Gastrocnemius medialis (tissue), 4 donors: ENCODE results near the gene TDRD6. TPM values are rescaled to one million over a fixed set of nuclear protein-coding genes. Genes with fewer than 3 reads are reported as not detected.
"Not testable (repeated sequence)": the region's sequence is repeated elsewhere in the genome, so short reads cannot be mapped to it uniquely, and the experiment has no call there.

ENCODE experiments used
- ATAC-seq, 2 donors: fragments of 150-250 bp; one replicate each; pipeline ENCODE4 v1.9.1; 2016
- DNase-seq, 2 donors: peaks; one replicate each; pipeline ENCODE4 v3.0.0-alpha.2; 2019
- H3K27ac ChIP-seq, 4 donors: fragments of 200-600 bp; sonication (generic); 1 replicate in 1 of 4; 2 replicates in 3 of 4; pipeline ENCODE4 v1.5.1; 2016 to 2018; ENCODE audit warnings: mild to moderate bottlenecking in 2 of 4, moderate library complexity in 1 of 4
- H3K27me3 ChIP-seq, 3 donors: fragments of 200-600 bp; sonication (generic) in 2 of 3; 1 replicate in 1 of 3; 2 replicates in 2 of 3; pipeline versions ENCODE4 v1.5.1 to v1.6.0; 2016 to 2019; ENCODE audit warnings: mild to moderate bottlenecking in 1 of 3, moderate library complexity in 1 of 3
- H3K36me3 ChIP-seq, 2 donors: fragments of 200-600 bp; sonication (generic) in 1 of 2; one replicate each; pipeline ENCODE4 v1.5.1; 2017 to 2018
- H3K4me1 ChIP-seq, 2 donors: fragments of 200-600 bp; sonication (generic) in 1 of 2; one replicate each; pipeline ENCODE4 v1.5.1; 2016 to 2017; ENCODE audit warnings: mild to moderate bottlenecking in 2 of 2
- H3K4me3 ChIP-seq, 4 donors: fragments of 200-600 bp; sonication (generic) in 3 of 4; 1 replicate in 1 of 4; 2 replicates in 3 of 4; pipeline ENCODE4 v1.5.1; 2016 to 2019; ENCODE audit warnings: mild to moderate bottlenecking in 2 of 4
- H3K9me3 ChIP-seq, 3 donors: fragments of 200-600 bp; sonication (generic) in 2 of 3; 1 replicate in 1 of 3; 2 replicates in 2 of 3; pipeline ENCODE4 v1.5.1; 2016 to 2019
- CTCF ChIP-seq, 5 experiments: fragments of 450-650 bp in 3 of 5; fragments of 200-600 bp in 2 of 5; sonication (generic) in 2 of 5; IDR thresholded peaks in 4 of 5; conservative IDR thresholded peaks in 1 of 5; 1 replicate in 4 of 5; 2 replicates in 1 of 5; pipeline ENCODE4 v1.5.1; 2016 to 2019; ENCODE audit warnings: antibody characterized with exemption in 5 of 5, mild to moderate bottlenecking in 3 of 5, moderate library complexity in 3 of 5
- POLR2A ChIP-seq, 2 donors: fragments of 450-650 bp; IDR thresholded peaks; one replicate each; pipeline ENCODE4 v1.6.1; 2017; ENCODE audit warnings: antibody characterized with exemption in 2 of 2, mild to moderate bottlenecking in 2 of 2, moderate library complexity in 2 of 2
- in situ Hi-C, 4 donors: fragments of 200-750 bp; cut with MboI; loops; one replicate each; pipeline versions ENCODE4 v1.15.0 to v1.8.0; 2017; ENCODE audit warnings: low sequenced_read_pairs in 4 of 4
- intact Hi-C: fragments of 100-400 bp; cut with DNase I; formaldehyde crosslinking; loops from one replicate; pipeline ENCODE4 v1.15.1; 2023; ENCODE audit warnings: low total_unique reads
- total RNA-seq, 4 donors: library from RNA; depleted of rRNA; stranded (reverse); fragments of >200 nt; gene quantifications; one replicate each; pipeline versions ENCODE4 v1.1.0 to v1.2.3, GENCODE V29; 2016

TDRD6 gene
- total RNA-seq, 4 donors from 2014 or later: 0.03 to 1.7 (median 0.07) TPM

GRCh38 chr6:46642928-46643751 is 44.5 kb upstream of the TDRD6 start:
- intact Hi-C loops (no loop called here), in situ Hi-C loops (loop anchor here in 2 of 4 donors (25.0 kb wide), 2 partner anchors 431 to 581 kb away; no protein-coding TSS in a partner anchor)
- H3K4me3 ChIP-seq: no peak overlapping the region
- H3K27ac ChIP-seq: no peak overlapping the region
- DNase-seq (no peak), ATAC-seq (no peak)
- TF ChIP-seq CTCF (IDR thresholded peaks at IDR 0.05 in 4 of 5, conservative IDR thresholded peaks at IDR 0.05 in 1 of 5) (no peak), POLR2A (IDR thresholded peaks at IDR 0.05) (no peak)
- H3K4me1 ChIP-seq: no peaks in the 10 kb centered on the region
- H3K36me3 ChIP-seq: no peaks in the 10 kb centered on the region
- no peaks in the 10 kb centered on the region for H3K9me3 ChIP-seq
- H3K27me3 ChIP-seq: no peaks in the 10 kb centered on the region

- no peaks in the 10 kb centered on the region for H3K9me3 ChIP-seq
- ATAC-seq: no peak
- in situ Hi-C loops: loop anchor here in 2 of 4 donors (25.0 kb wide), 2 partner anchors 433 to 583 kb away; no protein-coding TSS in a partner anchor
- no peaks in the 10 kb centered on the region for H3K36me3 ChIP-seq
- H3K27ac ChIP-seq: no peak overlapping the region
- H3K27me3 ChIP-seq: no peaks in the 10 kb centered on the region
- no peak overlapping the region for H3K4me3 ChIP-seq
- intact Hi-C loops: no loop called here
- H3K4me1 ChIP-seq: no peaks in the 10 kb centered on the region
- no peak for DNase-seq
- TF ChIP-seq POLR2A (IDR thresholded peaks at IDR 0.05) (no peak), CTCF (IDR thresholded peaks at IDR 0.05 in 4 of 5, conservative IDR thresholded peaks at IDR 0.05 in 1 of 5) (no peak)
These were observed 42.4 kb upstream of the TDRD6 start for GRCh38 chr6:46645265-46645664.

GRCh38 chr6:46648108-46648507 is 39.6 kb upstream of the TDRD6 start:
- H3K4me3 ChIP-seq, ATAC-seq, H3K27me3 ChIP-seq, DNase-seq, H3K9me3 ChIP-seq, H3K27ac ChIP-seq, intact Hi-C loops, H3K36me3 ChIP-seq: not testable (repeated sequence)
- peaks cover 7 to 12% of the 10 kb centered on the region in 2 donors for H3K4me1 ChIP-seq
- in situ Hi-C loops: loop anchor here in 2 of 4 donors (25.0 kb wide), 2 partner anchors 436 to 586 kb away; no protein-coding TSS in a partner anchor

- intact Hi-C loops (no loop called here), in situ Hi-C loops (loop anchor here in 2 of 4 donors (25.0 kb wide), 2 partner anchors 437 to 587 kb away; no protein-coding TSS in a partner anchor)
- H3K4me3 ChIP-seq: no peak overlapping the region
- TF ChIP-seq CTCF (IDR thresholded peaks at IDR 0.05 in 4 of 5, conservative IDR thresholded peaks at IDR 0.05 in 1 of 5) (no peak), POLR2A (IDR thresholded peaks at IDR 0.05) (no peak)
- no peaks in the 10 kb centered on the region for H3K27me3 ChIP-seq
- ATAC-seq (no peak), DNase-seq (no peak)
- H3K27ac ChIP-seq: no peak overlapping the region
- H3K9me3 ChIP-seq: no peaks in the 10 kb centered on the region
- H3K36me3 ChIP-seq: no peaks in the 10 kb centered on the region
- peaks cover 13 to 19% of the 10 kb centered on the region in 2 donors for H3K4me1 ChIP-seq
These were observed 38.7 kb upstream of the TDRD6 start for GRCh38 chr6:46648869-46649492.

GRCh38 chr6:46651006-46651405 is 36.7 kb upstream of the TDRD6 start:
- no peaks in the 10 kb centered on the region for H3K27me3 ChIP-seq
- H3K27ac ChIP-seq: no peak overlapping the region
- intact Hi-C loops (loop anchor here (5.0 to 10.0 kb wide), 2 partner anchors 214 to 556 kb away; no protein-coding TSS in a partner anchor), in situ Hi-C loops (no loop called here)
- no peak for TF ChIP-seq POLR2A (IDR thresholded peaks at IDR 0.05)
- TF ChIP-seq CTCF (IDR thresholded peaks at IDR 0.05 in 4 of 5, conservative IDR thresholded peaks at IDR 0.05 in 1 of 5): no peak
- no peaks in the 10 kb centered on the region for H3K36me3 ChIP-seq
- ATAC-seq: no peak
- H3K4me1 ChIP-seq: peaks cover 25% of the 10 kb centered on the region in 2 donors
- no peak overlapping the region for H3K4me3 ChIP-seq
- H3K9me3 ChIP-seq: no peaks in the 10 kb centered on the region
- no peak for DNase-seq
